HG02763 (cell line): Measurements from ENCODE around the gene THUMPD3.
A peak's percentile ranks its signal among the peaks of the same experiment; 100 is the strongest.

Experiments used
- ATAC-seq: cut with Tn5 transposase; IDR thresholded peaks from one replicate; pipeline ENCODE4 v1.9.1; 2021; ENCODE audit warnings: mild to moderate bottlenecking, moderate library complexity; ENCODE audit not compliant: unreplicated experiment

THUMPD3 gene

DNA sequence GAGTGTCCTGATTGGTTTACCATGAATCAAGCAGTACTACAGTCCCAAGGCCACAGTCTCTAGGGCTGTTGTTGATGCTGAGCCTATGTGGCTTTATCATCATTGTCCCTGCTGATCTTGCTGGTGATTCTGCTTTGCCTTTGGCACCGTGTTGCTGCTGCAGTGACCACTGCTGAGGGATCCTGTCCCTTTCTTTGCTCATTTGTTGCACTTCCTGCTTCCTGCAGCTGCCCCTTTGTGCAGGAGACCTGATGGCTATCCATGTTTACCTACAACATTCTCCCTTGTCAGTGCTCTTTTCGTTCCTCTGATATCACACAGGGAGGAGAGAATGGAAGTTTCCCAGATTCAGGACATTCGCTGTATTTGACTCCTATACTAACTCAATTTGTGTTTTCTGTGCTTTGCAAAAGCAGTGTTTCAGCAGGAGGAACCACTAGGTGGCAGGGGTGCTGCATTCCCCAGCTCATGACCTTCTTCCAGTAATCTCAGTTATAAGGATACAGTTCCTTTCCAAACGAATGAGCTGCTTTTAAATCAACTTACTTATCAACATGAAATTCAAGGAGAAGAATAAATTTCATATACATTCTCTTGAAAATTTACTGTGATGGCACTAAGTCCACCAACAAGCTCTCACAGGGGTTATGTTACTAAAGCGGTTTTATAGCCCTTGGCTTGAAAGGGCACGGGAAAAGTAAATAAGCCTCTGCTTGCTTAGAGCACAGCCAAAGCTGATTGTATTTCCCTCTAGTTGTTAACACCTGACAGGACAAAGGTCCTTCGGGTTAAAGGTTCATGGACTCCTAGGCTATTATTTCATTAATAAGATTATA lies 9.7 kb upstream of the THUMPD3 start:
- ATAC-seq, result no peak

DNA sequence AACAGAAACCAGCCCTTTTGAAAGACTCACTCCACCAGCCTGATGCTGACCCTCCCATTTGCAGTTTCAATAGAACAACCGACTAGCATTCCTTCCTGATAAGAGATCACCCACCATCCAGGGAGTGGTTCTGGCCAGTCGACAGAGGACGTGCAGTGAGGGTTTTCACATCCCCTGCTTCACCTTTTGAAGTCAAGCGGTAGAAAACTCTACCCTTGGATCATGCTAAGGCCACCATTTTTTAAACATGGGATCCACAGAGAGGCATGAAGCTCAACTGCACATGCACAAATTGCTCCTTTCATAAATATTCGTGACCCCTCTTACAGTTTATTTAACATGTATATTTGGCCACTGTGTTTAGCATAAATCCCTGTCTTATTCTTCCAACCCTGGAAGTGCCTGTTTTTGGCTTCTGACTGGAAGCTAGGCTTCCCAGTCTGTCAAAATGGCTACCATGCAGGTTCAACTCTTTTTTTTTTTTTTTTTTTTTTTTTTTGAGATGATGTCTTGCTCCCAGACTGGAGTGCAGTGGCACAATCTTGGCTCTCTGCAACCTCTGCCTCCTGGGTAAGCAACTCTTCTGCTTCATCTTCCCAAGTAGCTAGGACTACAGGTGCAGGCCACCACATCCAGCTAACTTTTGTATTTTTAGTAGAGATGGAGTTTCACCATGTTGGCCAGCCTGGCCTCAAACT lies 1.0 kb upstream of the THUMPD3 start:
- no peak for ATAC-seq

DNA sequence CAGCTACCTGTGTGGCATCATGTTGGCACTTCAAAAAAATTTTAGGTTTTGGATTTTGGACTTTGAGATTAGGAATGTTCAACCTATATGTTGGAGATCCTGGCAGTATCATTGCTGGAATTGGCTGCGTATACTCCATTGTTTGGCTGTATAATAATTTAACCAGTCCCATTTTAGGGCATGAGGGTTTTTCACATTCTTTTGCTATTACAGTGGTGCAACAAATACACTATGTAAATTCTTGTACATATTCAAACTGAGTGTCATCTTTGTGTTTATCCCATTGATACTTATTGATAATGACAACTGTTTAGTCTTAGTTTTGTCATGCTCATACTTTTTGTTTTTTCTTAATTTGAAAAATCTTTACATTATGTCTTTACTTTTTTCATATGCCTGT lies 6.7 kb downstream of the THUMPD3 start:
- ATAC-seq, result no peak

DNA sequence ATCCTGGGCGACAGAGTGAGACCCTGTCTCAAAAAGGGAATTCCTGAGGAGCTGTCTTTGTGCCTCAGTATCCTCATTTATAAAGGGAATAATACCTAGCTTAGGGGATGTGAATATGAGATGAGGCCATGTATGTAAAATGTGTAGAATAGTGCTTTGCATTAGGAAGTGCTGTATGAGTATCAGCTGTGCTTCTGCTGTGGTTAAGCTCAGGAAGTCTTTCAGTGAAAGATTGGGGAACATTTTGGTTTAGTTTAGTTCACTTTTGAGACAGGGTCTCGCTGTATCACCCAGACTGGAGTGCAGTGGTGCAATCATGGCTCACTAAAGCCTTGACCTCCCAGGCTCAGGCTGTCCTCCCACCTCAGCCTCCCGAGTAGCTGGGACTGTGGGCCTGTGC lies 10.6 kb downstream of the THUMPD3 start:
- ATAC-seq, result no peak

DNA sequence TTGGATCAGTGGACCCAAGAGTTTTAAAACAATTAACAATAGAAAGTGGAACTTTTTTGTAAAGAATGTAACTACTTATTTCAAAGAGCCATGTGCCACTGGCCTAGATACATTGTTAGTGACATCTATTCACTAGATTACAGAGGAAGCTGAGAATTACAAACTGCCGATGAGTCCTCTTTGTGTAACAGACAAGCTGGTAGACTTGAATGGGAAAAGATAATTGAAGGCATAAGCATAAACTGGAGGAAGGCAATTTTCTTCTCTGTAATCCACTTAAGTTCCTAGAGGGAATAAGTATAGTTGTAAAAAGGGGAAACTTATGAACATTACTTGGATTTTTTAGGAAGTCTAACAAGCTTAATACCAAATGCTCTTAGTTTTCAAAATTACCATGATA lies 15.1 kb downstream of the THUMPD3 start:
- ATAC-seq, result no peak

DNA sequence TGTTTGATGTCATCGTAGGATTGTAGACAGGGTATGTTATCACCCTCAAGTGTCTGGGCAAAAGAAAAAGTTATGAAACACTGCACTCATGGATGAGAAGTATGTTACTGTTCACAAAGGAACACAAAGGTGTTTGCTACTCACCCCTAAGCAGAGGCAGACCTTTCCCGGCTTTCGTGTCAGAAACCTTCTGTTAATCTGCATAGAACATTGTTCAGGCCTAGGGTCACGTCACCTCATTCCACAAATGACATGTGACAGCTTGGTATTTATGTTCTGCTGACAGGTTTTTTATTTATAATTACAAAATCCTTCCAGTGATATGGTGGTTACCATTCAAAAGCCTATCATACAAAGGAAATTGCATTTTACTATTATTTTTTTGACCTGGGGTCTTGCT lies 16.5 kb downstream of the THUMPD3 start:
- no peak for ATAC-seq

GRCh38 chr3:9380014-9380413 lies 17.2 kb downstream of the THUMPD3 start:
- no peak for ATAC-seq

DNA sequence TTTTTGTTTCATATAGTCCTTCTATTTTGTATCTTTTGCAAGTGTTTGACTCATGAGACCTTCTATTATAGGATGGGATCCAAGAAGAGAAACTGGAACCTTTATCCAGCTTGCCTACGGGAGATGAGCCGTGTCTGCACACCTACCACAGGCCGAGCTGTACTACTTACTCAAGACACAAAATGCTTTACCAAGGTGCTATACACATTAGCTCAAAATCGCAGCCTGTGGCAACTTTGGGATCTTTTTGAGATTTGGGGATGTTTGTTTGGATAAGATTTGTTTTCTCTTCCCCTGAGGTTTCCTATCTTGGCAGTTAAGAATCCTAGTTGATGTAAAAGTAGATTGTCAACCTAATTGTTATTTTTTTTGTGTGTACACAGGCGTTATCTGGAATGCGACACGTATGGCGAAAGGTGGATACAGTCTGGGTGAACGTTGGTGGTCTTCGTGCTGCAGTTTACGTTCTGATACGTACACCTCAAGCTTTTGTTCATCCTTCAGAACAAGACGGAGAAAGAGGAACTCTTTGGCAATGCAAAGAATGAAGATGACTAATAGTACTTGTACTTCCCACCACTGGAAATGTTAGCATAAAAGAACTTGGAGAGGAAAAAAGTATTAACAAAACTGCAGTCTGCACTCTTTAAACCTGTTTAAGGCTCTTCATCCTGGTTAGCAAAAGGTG lies 21.4 kb downstream of the THUMPD3 start:
- no peak for ATAC-seq

- no peak for ATAC-seq
Observed at GRCh38 chr3:9385187-9386077, 22.6 kb downstream of the THUMPD3 start.

DNA sequence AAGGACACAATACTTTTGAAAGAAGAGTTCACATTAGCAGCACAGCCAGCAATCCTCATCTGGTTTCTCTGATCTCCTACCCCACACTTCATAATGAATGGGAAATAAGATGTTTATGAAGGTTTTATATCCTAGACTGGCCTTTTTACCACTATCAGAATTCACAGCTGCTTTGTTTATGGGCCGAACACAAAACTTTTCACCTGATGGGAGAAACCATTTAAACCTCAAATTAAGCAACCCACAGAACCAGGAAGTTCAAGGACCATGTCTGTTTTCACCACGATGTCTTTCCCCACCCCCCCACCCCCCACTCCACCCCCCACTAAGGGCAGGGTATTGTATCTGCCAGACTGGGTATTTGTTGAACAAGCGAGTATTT lies 23.2 kb downstream of the THUMPD3 start:
- no peak for ATAC-seq

GRCh38 chr3:9386501-9387321 lies 23.9 kb downstream of the THUMPD3 start:
- no peak for ATAC-seq

- ATAC-seq, result no peak
Observed at GRCh38 chr3:9387322-9387655, 24.4 kb downstream of the THUMPD3 start.

- ATAC-seq, result no peak
Observed at GRCh38 chr3:9388142-9388541, 25.3 kb downstream of the THUMPD3 start.

- ATAC-seq, result no peak
Observed at GRCh38 chr3:9388562-9389272, 25.9 kb downstream of the THUMPD3 start.

- ATAC-seq, result no peak
Observed at GRCh38 chr3:9390265-9390888, 27.5 kb downstream of the THUMPD3 start.

DNA sequence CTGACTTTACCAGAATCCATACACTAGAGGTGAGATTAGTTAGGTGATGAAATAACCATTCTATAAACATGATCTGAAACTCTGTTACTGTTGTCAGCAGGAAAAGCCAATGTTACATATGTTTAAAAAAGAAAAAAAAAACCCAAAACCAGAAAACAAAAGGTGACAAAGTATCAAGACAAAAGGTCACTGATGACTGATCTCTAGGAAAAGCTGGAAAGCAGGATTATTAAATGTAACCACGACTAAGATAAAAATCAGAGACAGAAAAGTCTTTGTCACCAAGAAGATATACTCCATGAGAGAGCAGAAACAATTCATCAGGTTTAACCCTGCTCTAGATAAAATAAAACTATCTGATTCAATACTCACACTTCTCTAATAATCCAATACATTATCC lies 29.2 kb downstream of the THUMPD3 start:
- no peak for ATAC-seq

- ATAC-seq, result no peak
Observed at GRCh38 chr3:9395570-9396300, 32.9 kb downstream of the THUMPD3 start.

GRCh38 chr3:9396301-9396631 lies 33.4 kb downstream of the THUMPD3 start:
- peak; percentile 24 for ATAC-seq
